ENCODE data around the gene CCDC186. TPM values are rescaled to one million over a fixed set of nuclear protein-coding genes. Genes with fewer than 3 reads are reported as not detected.

Gene CCDC186
- total and polyA plus RNA-seq, 2 of the 8 experiments (the other 6 are each of a cell fraction or from before 2014, with no cell fraction given), result 3.0 to 30.3 TPM

- H4K91ac ChIP-seq (replicated peaks; ENCODE audit: insufficient read length, low read length), result no peak overlapping the region
- TF ChIP-seq SAP30 (IDR thresholded peaks at IDR 0.05; ENCODE audit: insufficient read depth, insufficient replicate concordance, low read length), result no peak
- TF ChIP-seq SP4 (IDR thresholded peaks at IDR 0.05; ENCODE audit: low read length), result no peak
- TF ChIP-seq BCL11A (IDR thresholded peaks at IDR 0.05; ENCODE audit: low read depth in 2 of 2, low read length in 2 of 2), result no peak
- no peak for TF ChIP-seq MAFK (IDR thresholded peaks at IDR 0.05; ENCODE audit: low read depth, low read length)
- TF ChIP-seq SP1 (IDR thresholded peaks at IDR 0.05; ENCODE audit: low read depth, low read length), result no peak
- no peak for TF ChIP-seq KDM4A (IDR thresholded peaks at IDR 0.05; ENCODE audit: low read depth, low read length, severe bottlenecking)
- TF ChIP-seq TCF12 (IDR thresholded peaks at IDR 0.05; ENCODE audit: low read depth, low read length), result no peak
- TF ChIP-seq EP300 (IDR thresholded peaks at IDR 0.05; ENCODE audit: borderline replicate concordance in 1 of 2, low read depth in 2 of 2, low read length in 2 of 2), result no peak
- TF ChIP-seq BACH1 (IDR thresholded peaks at IDR 0.05; ENCODE audit: low read length), result no peak
- TF ChIP-seq FOSL1 (IDR thresholded peaks at IDR 0.05; ENCODE audit: insufficient read depth, low read depth, low read length), result no peak
- no peak for TF ChIP-seq SIRT6 (IDR thresholded peaks at IDR 0.05; ENCODE audit: low read length)
- no peak overlapping the region for H2BK5ac ChIP-seq (ENCODE audit: low read depth, low read length)
- H3K79me1 ChIP-seq (ENCODE audit: low read depth, low read length), result no peaks in the 10 kb centered on the region
- no peak overlapping the region for H2BK12ac ChIP-seq (ENCODE audit: low read depth, low read length)
- no peak overlapping the region for H3K14ac ChIP-seq (ENCODE audit: insufficient read length)
- no peaks in the 10 kb centered on the region for H3K27me3 ChIP-seq (replicated peaks in 1 of 4; ENCODE audit: control insufficient read depth in 3 of 4, extremely low read depth in 1 of 4, insufficient read depth in 3 of 4, low read length in 3 of 4)
- no peak overlapping the region for H3K56ac ChIP-seq (replicated peaks; ENCODE audit: insufficient read length, low read depth, low read length)
- H3K79me2 ChIP-seq (ENCODE audit: control insufficient read depth in 1 of 2, insufficient read depth in 2 of 2, low read length in 2 of 2), result no peaks in the 10 kb centered on the region
- H3K27ac ChIP-seq (ENCODE audit: low read depth, low read length), result no peak overlapping the region
- CTCF ChIA-PET (ENCODE audit: partially characterized antibody), result no interaction called here
- H4K8ac ChIP-seq (ENCODE audit: extremely low read depth, insufficient read depth, low read length), result no peak overlapping the region
- H4K5ac ChIP-seq (ENCODE audit: insufficient read length, low read depth, low read length), result no peak overlapping the region
- no peaks in the 10 kb centered on the region for H3K4me1 ChIP-seq (replicated peaks in 1 of 4; ENCODE audit: control insufficient read depth in 3 of 4, insufficient read depth in 4 of 4, low read length in 3 of 4)
- peaks cover 0 to 2% (median 1%) of the 10 kb centered on the region in 4 experiments; a peak in 1 of 8 replicates for H3K36me3 ChIP-seq (ENCODE audit: control insufficient read depth in 2 of 4, insufficient read depth in 4 of 4, low read length in 3 of 4)
- no peaks in the 10 kb centered on the region for H3K23me2 ChIP-seq (ENCODE audit: low read depth, low read length)
- no peak overlapping the region for H2AFZ ChIP-seq (ENCODE audit: low read length)
- WGBS, 2 experiments (ENCODE audit: extremely low coverage in 1 of 2, insufficient coverage in 1 of 2, insufficient read length in 1 of 2, insufficient replicate concordance in 2 of 2, low coverage in 1 of 2, low lambda C conversion rate in 2 of 2, missing lambda C conversion rate in 1 of 2), result 98% methylated on average over 2 of the region's 2 CpGs; no CpG with 5 or more reads in 1 of the 2 experiments
- no peak overlapping the region for H2BK120ac ChIP-seq (replicated peaks; ENCODE audit: low read depth, low read length)
- H4K20me1 ChIP-seq (replicated peaks in 1 of 2; ENCODE audit: control insufficient read depth in 1 of 2, insufficient read depth in 2 of 2, low read length in 2 of 2), result no peaks in the 10 kb centered on the region
- H2BK20ac ChIP-seq (ENCODE audit: low read length), result no peak overlapping the region
- DNase-seq (ENCODE audit: low read depth in 1 of 2, low spot score in 2 of 2) (no peak), FAIRE-seq (no peak)
- no peaks in the 10 kb centered on the region for H3K9me3 ChIP-seq (ENCODE audit: insufficient read depth in 2 of 2, low read depth in 1 of 2, low read length in 1 of 2)
- POLR2A ChIA-PET (ENCODE audit: partially characterized antibody), result no interaction called here
- no peak overlapping the region for H3K23ac ChIP-seq (ENCODE audit: insufficient read length)
- H3K18ac ChIP-seq (ENCODE audit: extremely low read depth, low read length), result no peak overlapping the region
- no peak overlapping the region for H2BK15ac ChIP-seq (ENCODE audit: low read length)
- H3K9ac ChIP-seq (replicated peaks in 1 of 4; ENCODE audit: extremely low read depth in 1 of 4, low read depth in 3 of 4, low read length in 3 of 4), result no peak overlapping the region
- H2AK5ac ChIP-seq (ENCODE audit: low read depth, low read length), result no peak overlapping the region
- no peak overlapping the region for H3K4me2 ChIP-seq (ENCODE audit: insufficient read depth in 1 of 2, low read depth in 2 of 2, low read length in 2 of 2)
- no peak overlapping the region for H3K4ac ChIP-seq (replicated peaks; ENCODE audit: insufficient read length, low read depth, low read length)
- H3K4me3 ChIP-seq (ENCODE audit: extremely low read depth in 1 of 4, insufficient read depth in 2 of 4, low read depth in 3 of 4, low read length in 4 of 4), result no peak overlapping the region
Observed at GRCh38 chr10:114118514-114118913, 55.5 kb downstream of the CCDC186 start.
